ENCODE results near the gene MRPL34.
"Not testable (repeated sequence)": the region's sequence is repeated elsewhere in the genome, so short reads cannot be mapped to it uniquely, and the experiment has no call there.

MRPL34 gene

GRCh38 chr19:17305517-17306284, at the start of gene MRPL34:
Gene MRPL34 (plus strand): TSS chr19:17305872. CDS start chr19:17305893, 21 bp downstream.
- peak; percentile 95 for DNase-seq

GRCh38 chr19:17256130-17256529, 49.5 kb upstream of the MRPL34 start:
- DNase-seq = no peak

DNA sequence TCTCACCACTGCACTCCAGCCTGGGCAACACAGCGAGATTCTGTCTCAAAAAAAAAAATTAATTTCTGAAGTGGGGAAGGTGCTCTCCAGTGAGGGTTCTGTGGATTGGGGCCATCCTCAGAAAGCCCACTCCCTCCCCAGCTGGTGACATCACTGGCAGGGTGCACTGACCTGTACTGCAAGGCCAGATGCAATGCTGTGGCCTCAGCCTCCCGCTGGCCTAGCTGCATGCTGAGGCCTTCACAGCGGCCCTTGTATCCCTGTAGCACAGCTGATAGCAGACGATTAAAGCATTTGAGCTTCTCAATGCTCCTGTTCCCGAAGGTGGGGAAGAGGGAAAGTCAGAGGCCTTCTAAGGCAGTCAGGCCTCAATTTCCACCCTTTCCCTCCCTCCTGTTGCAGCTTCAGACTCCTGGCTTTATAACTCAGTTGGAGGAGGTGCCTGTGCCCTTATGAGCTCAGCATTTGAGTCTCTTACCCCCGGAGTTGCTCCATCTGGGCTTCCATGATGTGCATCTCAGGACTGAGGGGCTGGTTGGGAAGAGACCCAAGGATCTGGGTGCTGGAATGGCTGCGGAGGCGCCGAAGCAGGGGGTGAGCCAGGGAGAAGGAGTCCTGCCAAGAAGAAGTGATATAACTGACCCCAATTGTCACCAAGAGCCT, 46.4 kb upstream of the MRPL34 start:
- no peak for DNase-seq

DNA sequence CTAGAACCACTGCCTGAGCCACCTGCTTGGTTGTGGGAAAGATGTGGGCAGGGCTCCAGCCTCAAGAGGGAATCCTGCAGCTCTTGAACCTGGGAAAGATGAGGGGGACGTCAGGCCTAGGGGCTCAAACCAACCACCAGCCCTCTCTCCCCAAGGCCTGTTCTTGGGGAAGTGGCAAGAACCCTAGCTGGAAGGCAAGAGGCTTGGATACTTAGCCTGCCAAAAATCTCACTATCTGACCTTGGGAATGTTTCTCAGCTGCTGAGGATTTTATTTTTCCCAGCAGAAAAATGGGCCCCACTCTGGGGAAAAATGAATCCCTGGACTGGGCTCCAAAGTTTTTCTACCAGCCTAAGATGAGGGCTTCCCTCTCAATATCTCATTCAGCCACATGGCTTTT, 45.7 kb upstream of the MRPL34 start:
- no peak for DNase-seq

- DNase-seq = peak; percentile 96
Measured at GRCh38 chr19:17260842-17261325, 44.8 kb upstream of the MRPL34 start.

- DNase-seq = no peak
Measured at GRCh38 chr19:17262557-17262956, 43.1 kb upstream of the MRPL34 start.

- DNase-seq = no peak
Measured at GRCh38 chr19:17263712-17264640, 41.7 kb upstream of the MRPL34 start.

DNA sequence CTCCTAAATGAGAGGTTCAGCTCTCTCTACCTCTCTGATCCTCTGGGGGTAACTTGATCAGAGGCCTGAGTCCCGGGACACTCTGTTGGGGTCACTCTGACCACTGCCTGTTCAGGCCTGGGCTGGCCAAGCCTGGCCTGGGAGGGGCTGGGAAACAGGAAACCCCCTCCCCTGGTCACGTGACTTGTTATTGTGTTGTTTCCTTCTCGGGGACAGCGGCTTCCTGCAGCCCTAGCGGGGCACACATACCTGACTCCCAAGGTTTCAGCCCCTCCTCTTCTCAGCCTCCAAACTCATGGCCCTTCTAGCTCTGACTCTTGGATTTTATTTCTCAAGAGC, 41.1 kb upstream of the MRPL34 start, which contains the start of gene USHBP1:
TSS of gene USHBP1 (minus strand) at position 105 of the 339 bp plus-strand sequence. CDS start 446 bp downstream, outside the sequence.
- no peak for DNase-seq

DNA sequence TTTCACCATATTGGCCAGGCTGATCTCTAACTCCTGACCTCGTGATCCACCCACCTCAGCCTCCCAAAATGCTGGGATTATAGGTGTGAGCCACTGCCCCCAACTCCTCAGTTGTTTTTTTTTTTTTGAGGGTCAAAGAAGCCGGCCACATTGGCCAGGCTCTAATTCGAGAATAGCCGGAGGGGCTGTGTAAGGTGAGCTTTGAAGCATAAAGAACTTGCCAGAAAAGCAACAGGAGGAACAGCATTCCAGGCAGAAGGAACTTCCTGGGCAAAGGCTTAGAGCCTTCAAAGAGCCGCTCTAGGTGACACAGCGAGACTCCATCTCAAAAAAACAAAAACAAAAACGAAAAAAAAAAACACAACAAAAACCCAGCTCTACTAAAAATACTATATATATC, 39.6 kb upstream of the MRPL34 start:
- no peak for DNase-seq

DNA sequence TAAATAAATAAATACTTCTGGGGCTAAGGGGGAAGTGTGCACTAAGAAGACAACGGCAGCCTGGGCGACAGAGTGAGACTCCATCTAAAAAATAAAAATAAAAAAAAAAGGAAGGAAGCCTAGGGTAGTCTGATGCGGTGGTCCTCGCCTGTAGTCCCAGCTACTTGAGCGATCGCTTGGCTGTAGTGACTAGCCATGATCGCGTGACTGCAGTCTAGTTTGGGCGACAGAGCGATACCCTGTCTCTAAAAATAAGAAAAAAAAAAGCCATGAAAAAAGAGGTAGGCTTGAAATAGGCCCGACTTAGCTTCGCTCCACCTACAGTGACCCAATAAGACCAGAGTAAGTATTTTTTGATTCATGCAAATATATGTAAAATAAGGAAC, 39.1 kb upstream of the MRPL34 start:
- no peak for DNase-seq

DNA sequence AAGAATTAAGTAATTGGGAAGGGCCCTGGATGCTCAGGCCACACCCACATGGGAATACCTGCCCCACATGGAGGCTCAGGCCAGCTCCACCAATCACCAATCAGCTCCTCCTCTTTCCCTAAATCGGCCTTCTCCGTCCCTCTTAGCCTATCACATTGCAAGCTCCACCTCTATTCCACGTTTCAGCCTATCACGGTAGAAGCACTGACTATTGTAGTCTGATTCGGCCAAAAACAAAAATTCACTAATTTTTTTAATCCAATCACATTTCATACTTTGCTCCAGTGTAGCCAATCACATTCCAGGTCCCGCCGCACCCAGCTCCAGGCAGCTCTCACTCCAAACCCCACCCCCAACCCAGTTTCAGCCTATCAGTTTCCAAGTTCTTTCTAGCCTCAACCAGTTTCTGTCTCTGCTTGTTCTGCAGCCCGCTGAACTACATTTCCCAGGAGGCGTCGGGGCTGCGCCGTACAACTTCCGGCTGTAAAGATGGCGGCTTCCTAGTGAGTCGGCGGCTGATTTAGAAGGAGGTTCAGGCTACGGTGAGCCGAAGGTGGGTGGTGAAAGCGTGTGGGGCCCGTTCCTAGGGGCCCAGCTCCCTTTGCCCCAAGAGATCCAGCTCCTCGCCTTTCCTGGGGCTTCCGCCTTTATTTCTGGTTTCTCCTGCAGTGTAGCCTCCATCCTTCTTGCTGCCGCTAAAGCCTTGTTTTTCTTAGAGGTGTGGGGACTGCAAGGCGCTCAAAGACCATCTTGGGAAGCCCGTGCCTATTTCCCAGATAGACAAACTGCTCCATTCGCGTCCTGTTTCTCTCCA, 38.5 kb upstream of the MRPL34 start, which contains the start of gene BABAM1:
TSS of gene BABAM1 (plus strand) at position 469 of the 814 bp plus-strand sequence. CDS start 1,364 bp downstream, outside the sequence.
- DNase-seq = peak; percentile 92

DNA sequence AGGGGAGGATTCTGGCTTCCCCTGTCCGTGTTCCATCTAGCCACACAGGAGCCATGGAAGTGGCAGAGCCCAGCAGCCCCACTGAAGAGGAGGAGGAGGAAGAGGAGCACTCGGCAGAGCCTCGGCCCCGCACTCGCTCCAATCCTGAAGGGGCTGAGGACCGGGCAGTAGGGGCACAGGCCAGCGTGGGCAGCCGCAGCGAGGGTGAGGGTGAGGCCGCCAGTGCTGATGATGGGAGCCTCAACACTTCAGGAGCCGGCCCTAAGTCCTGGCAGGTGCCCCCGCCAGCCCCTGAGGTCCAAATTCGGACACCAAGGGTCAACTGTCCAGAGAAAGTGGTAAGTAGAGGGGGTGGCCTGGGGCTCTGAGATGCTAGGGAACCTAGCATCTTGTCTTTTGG, 36.9 kb upstream of the MRPL34 start:
- DNase-seq = no peak

DNA sequence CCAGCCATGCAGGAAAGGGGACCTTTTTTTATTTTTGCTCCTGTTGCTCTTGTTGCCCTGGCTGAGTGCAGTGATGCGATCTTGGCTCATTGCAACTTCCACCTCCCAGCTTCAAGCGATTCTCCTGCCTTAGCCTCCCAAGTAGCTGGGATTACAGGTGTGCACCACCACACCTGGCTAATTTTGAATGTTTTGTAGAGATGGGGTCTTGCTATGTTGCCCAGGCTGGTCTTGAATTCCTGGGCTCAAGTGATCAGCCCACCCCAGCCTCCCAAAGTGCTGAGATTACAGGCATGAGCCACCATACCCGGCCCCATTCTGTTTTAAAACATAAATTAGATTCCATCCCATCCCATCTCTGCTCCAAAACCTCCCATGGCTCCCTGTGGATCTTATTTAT, 30.8 kb upstream of the MRPL34 start:
- DNase-seq = not testable (repeated sequence)

GRCh38 chr19:17275441-17276175, 30.1 kb upstream of the MRPL34 start:
- DNase-seq = no peak

DNA sequence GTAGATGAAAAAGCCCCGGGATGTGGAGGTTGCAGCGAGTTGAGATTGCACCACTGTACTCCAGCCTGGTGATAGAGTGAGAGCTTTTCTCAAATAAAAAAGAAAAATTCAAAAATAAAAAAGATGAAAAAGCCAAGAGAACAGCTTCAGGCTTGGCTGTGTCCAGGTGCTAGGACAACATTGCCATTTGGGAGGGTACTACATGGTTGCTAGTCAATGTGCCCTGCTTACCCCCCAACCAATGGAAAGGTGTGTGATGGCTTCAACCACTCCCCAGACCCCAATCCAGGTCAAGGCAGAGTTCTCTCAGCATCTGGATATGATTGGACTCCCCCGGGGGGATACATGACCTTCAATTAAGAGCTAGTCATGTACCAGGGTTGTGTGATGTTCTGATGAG, 26.2 kb upstream of the MRPL34 start:
- no peak for DNase-seq

GRCh38 chr19:17281391-17282304, 24.0 kb upstream of the MRPL34 start, which contains the start of gene ANKLE1:
Gene ANKLE1 (plus strand): TSS chr19:17281901. CDS start chr19:17281921, 20 bp downstream.
- peak; percentile 86 for DNase-seq

DNA sequence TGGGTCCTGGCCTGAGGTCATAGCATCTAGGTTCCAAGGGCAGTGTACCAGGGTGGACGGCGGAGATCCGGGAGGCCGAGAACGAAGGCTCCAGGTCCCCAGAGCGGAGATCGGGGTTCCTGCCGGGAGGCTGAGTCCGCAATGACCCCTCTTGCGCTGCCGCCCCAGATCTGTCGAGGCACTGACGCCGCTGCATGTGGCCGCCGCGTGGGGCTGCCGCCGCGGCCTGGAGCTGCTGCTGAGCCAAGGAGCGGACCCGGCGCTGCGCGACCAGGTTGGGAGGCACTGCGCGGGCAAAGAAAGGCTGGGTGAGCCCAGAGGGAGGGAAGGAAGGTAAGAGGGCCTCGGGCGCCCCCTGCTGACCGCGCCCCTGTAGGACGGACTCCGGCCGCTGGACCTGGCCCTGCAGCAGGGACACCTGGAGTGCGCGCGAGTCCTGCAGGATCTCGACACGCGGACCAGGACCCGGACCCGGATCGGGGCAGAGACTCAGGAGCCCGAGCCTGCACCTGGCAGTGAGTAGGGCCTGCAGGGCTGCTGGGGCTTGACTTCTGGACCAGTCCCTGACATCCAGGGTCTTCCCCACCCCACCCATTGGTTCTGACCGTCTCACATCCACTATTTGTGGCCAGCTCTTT, 23.1 kb upstream of the MRPL34 start:
- DNase-seq = peak; percentile 92

- no peak for DNase-seq
Measured at GRCh38 chr19:17283504-17283996, 22.1 kb upstream of the MRPL34 start.

GRCh38 chr19:17285415-17286135, 20.1 kb upstream of the MRPL34 start:
- DNase-seq = no peak
